GM06990 (cell line): ENCODE measurements around the gene AUTS2.

Experiments
- DNase-seq: peaks from one replicate; pipeline ENCODE4 v3.0.0-alpha.2; 2011; ENCODE audit not compliant: insufficient read length; ENCODE audit errors: extremely low read depth
- H3K27me3 ChIP-seq: replicated peaks from 2 replicates; pipeline ENCODE4 v1.6.0; 2011; ENCODE audit warnings: low read length; ENCODE audit not compliant: control insufficient read depth, insufficient read depth
- H3K36me3 ChIP-seq: 2 replicates; pipeline ENCODE4 v1.5.1; 2011; ENCODE audit warnings: low read length; ENCODE audit not compliant: control insufficient read depth, insufficient read depth
- H3K4me3 ChIP-seq: replicated peaks from 2 replicates; pipeline ENCODE4 v1.5.1; 2011; ENCODE audit warnings: low read depth, mild to moderate bottlenecking, control low read depth, low read length
- TF ChIP-seq, protein P1 (sequence below): IDR thresholded peaks from 2 replicates; pipeline ENCODE4 v1.5.1; 2011; ENCODE audit warnings: low read length, control low read depth, mild to moderate bottlenecking, inconsistent platforms; ENCODE audit not compliant: insufficient read depth, poor library complexity, severe bottlenecking

Gene AUTS2

DNA sequence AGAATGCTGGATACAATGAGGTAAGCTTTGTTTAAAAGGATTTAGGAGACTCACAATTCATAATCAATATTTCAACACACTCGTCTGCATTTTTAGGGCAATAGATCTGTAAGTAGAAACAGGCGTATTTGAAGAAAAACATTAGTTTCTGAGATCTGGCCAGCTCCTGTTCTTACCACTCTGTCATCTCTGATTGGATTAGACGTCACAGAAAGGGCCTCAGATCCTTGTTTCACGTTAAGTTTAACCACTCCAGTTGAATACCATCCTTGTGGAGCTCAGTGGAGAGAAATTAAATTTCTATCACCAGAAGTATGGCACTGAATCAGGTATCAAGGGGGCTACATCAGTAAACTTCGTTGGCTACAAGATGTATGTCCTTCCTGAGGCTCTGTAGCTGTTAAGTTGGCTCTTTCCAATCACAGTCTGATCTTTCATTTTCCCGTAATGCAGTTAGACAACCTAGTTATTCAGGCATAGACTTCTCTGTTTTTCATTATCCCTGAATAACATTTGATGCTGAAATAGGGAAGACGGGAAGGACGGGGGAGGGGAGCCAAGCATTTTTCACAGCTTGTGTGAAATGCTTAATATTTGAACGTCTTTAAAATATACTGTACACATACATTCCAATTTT, 874.4 kb downstream of the AUTS2 start:
- H3K36me3 ChIP-seq, result no peaks in the 10 kb centered on the region
- no peaks in the 10 kb centered on the region for H3K27me3 ChIP-seq
- TF ChIP-seq, protein P1, sequence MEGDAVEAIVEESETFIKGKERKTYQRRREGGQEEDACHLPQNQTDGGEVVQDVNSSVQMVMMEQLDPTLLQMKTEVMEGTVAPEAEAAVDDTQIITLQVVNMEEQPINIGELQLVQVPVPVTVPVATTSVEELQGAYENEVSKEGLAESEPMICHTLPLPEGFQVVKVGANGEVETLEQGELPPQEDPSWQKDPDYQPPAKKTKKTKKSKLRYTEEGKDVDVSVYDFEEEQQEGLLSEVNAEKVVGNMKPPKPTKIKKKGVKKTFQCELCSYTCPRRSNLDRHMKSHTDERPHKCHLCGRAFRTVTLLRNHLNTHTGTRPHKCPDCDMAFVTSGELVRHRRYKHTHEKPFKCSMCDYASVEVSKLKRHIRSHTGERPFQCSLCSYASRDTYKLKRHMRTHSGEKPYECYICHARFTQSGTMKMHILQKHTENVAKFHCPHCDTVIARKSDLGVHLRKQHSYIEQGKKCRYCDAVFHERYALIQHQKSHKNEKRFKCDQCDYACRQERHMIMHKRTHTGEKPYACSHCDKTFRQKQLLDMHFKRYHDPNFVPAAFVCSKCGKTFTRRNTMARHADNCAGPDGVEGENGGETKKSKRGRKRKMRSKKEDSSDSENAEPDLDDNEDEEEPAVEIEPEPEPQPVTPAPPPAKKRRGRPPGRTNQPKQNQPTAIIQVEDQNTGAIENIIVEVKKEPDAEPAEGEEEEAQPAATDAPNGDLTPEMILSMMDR, result no peak
- DNase-seq, result no peak
- H3K4me3 ChIP-seq, result no peak overlapping the region

DNA sequence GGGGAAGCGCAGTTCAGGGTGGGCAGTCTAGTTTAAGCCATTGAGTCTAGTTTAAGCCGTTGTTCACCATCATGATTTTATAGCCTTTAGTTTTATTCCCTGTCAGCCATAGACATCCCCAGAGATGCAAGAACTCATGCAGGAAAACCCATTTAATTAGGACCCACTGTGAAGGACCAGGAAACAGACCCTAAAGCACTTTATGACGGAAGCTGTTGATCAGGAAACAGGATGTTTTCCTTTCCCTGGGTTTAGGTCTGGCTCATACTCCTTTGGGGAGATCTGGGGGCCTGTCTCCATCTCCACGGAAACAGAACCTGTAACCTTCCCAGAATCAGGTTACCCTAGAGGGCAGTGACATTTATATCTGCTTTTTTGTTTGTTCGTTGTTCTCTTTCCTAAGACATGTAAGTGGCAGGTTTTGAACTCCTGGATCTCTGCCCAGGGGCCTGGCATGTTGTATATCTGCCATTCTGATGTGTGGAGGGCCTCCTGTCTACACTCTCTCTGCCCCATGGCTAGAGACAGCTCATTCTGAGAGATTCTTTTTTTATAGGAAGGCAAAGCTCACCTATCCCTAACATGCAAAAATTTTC, 876.5 kb downstream of the AUTS2 start:
- TF ChIP-seq, protein P1, result no peak
- Histone ChIP-seq H3K36me3 (no peaks in the 10 kb centered on the region), H3K27me3 (no peaks in the 10 kb centered on the region), H3K4me3 (no peak overlapping the region)
- no peak for DNase-seq

DNA sequence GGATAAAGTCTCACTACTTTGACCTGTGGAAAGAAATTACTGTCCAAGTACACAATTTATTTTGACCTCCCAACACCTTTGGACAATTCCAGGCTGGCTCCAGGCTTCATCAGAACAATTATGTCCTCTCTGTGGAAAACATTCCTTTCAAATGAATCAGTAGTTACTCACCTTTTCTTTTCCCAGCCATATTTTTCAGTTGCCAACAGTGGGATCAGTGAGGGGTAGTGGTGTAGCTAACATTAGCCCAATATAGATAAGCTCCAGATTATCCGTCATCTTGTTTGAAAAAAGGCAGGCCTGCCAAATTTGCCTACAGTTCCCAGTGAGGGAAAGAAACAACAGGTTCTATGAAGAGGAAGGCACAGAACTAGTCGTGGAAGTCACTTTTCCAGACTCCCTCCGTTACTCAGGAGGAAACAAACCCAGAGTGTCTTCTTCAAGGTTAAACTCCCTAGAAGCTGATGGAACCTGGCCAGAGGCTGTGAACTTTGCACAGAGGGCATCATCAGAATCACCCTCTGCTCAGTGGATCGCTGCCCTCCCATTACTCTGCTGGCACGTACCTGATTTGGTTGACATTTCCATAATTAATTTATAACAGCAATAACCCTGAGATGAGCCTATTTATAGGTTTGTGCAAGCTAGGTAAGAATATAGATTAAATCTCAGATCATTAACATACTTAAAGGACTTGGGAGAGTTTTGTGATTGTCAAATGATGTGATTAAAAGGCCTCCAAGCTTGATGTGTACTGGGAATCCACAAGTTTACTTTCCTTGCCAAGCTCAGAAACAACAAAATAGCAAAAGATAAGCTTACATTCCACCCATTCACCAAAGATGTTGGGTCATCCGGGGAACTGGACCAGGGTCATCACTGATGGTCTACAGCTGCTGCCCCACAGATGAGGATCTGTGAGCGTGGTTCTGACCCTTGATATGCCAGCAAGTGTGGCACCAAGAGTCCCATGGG, 879.0 kb downstream of the AUTS2 start:
- Histone ChIP-seq H3K27me3 (no peaks in the 10 kb centered on the region), H3K4me3 (no peak overlapping the region), H3K36me3 (no peaks in the 10 kb centered on the region)
- no peak for DNase-seq
- TF ChIP-seq, protein P1, result no peak

DNA sequence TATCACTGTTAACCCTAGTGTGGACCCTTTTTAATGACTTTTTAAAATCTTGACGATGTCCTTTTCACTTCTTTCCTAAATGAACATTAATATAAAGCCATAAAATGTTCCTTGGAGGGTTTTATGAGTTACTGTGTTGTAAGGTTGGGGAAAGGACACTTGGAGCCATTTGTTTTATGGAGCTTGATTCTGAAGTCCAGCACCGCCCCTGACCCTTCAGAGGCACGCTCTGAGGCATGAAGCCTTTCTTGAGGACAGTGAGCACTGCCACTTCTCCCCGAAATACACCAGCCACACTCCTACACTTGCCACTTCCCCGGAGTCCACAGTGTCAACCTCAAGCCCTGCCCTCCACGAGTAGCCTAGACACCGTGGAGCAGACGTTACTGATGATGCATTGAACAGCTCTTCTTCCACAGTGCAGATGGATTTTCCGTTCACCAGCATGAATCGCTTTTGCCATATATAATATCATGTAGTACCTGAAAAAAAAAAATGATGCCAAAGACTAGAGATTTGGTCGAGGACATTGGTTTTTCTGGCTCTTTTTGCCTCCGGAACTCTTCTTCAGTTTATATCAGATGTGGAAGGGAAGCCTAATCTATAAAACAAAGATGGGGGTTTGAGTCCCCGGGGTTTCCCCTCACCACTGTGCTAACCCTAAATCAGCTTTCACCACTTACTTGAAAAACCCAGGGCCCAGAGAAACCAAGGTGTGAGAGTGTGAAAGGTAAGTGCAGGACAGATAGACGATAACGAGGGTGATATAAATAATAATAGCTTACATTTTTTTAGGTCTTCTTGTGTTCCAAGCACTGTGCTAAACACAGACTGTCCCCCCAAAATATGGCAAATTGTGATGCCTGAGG, 881.1 kb downstream of the AUTS2 start:
- no peak overlapping the region for H3K4me3 ChIP-seq
- DNase-seq, result no peak
- TF ChIP-seq, protein P1, result no peak
- H3K27me3 ChIP-seq, result no peaks in the 10 kb centered on the region
- no peaks in the 10 kb centered on the region for H3K36me3 ChIP-seq

DNA sequence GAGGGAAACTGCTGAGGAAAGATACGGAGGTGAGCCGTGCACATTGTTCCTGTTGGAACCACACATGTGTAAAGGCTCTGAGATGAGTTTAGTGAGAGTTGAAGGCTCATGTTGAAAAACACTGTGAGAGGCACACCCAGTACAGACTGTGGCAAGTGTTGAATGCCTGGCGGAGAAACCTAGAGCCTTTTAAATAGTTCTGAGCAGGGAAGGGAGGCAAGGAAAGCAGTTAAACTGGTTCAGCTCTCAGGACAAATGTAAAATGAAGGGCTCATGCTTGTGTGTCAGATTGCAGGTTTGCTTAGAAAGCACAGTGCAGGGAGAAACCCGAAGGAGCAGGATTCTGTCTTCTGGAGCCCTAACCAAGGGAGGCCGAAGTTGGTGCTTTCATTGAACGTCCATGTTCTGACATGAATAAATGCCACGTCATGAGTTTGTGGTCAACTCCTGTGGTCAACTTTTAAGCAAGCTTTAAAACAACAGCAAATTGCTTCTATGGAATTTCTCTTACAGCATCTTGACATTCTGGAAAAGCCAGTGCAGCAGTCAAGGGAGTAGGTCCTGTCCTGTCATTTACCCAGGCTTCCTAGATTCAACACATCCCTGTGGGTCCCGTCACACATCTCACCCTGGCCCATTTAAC, 882.8 kb downstream of the AUTS2 start:
- H3K27me3 ChIP-seq, result no peaks in the 10 kb centered on the region

More for the DNA sequence above, 882.8 kb downstream of the AUTS2 start:
- no peak for DNase-seq
- no peak overlapping the region for H3K4me3 ChIP-seq
- TF ChIP-seq, protein P1, result no peak
- no peaks in the 10 kb centered on the region for H3K36me3 ChIP-seq
